B cell (primary cell): ENCODE results near the gene SLC35B2. TPM values are rescaled to one million over a fixed set of nuclear protein-coding genes. Genes with fewer than 3 reads are reported as not detected.

Experiments used
- ATAC-seq: fragments of 200-7000 bp; cut with Tn5 transposase; one replicate; pipeline ENCODE4 v1.10.0; 2021; ENCODE audit warnings: low read depth, mild to moderate bottlenecking, moderate number of reproducible peaks, moderate library complexity
- CTCF ChIA-PET: fragments of 350-600 bp; sonication (Branson Sonifier 250); formaldehyde crosslinking; loops from one replicate; lab custom pipeline; 2021; ENCODE audit warnings: antibody characterized with exemption, inconsistent platforms; lab: Charles Lee
- POLR2A ChIA-PET: fragments of 350-600 bp; sonication (Branson Sonifier 250); formaldehyde crosslinking; loops from one replicate; lab custom pipeline; 2021; ENCODE audit warnings: antibody characterized with exemption; lab: Charles Lee
- DNase-seq: peaks from one replicate; pipeline ENCODE4 v3.0.0; 2013
- H2AFZ ChIP-seq: 2 replicates; pipeline ENCODE4 v1.6.1; 2012; ENCODE audit warnings: mild to moderate bottlenecking, low read depth, low read length; ENCODE audit not compliant: insufficient read depth, poor library complexity, severe bottlenecking
- H3K27ac ChIP-seq, 2 donors: 1 replicate in 1 of 2; 2 replicates in 1 of 2; pipeline ENCODE4 v1.5.1; 2012 to 2013; ENCODE audit warnings: low read length in 2 of 2, mild to moderate bottlenecking in 2 of 2, moderate library complexity in 1 of 2
- H3K27me3 ChIP-seq, 4 experiments: fragments of 200-600 bp in 1 of 4; sonication (generic) in 1 of 4; replicated peaks in 1 of 4; 1 replicate in 2 of 4; 2 replicates in 2 of 4; pipeline versions ENCODE4 v1.6.1 to v1.7.0; 2013 to 2016; ENCODE audit warnings: low read length in 3 of 4, mild to moderate bottlenecking in 2 of 4, mixed read lengths in 1 of 4, moderate library complexity in 1 of 4; ENCODE audit not compliant: insufficient read depth in 4 of 4, control insufficient read depth in 3 of 4; ENCODE audit errors: control extremely low read depth in 1 of 4
- H3K36me3 ChIP-seq, 2 experiments: replicated peaks in 1 of 2; 1 replicate in 1 of 2; 2 replicates in 1 of 2; pipeline versions ENCODE4 v1.6.1 to v1.7.1; 2013; ENCODE audit warnings: low read length in 1 of 2; ENCODE audit not compliant: insufficient read depth in 2 of 2, control insufficient read depth in 1 of 2; ENCODE audit errors: control extremely low read depth in 1 of 2, extremely low read depth in 1 of 2
- H3K4me1 ChIP-seq, 2 donors: fragments of 200-600 bp in 1 of 2; sonication (generic) in 1 of 2; 1 replicate in 1 of 2; 2 replicates in 1 of 2; pipeline versions ENCODE4 v1.5.1 to v1.6.1; 2013 to 2017; ENCODE audit warnings: low read length in 2 of 2; ENCODE audit not compliant: control insufficient read depth in 2 of 2, insufficient read depth in 2 of 2
- H3K4me2 ChIP-seq: replicated peaks from 2 replicates; pipeline ENCODE3; 2012; ENCODE audit warnings: mild to moderate bottlenecking, low read depth, low read length; ENCODE audit not compliant: poor library complexity, severe bottlenecking
- H3K4me3 ChIP-seq, 5 experiments: fragments of 200-600 bp in 1 of 5; sonication (generic) in 1 of 5; 1 replicate in 3 of 5; 2 replicates in 2 of 5; pipeline versions ENCODE4 v1.5.1 to v1.7.0; 2011 to 2016; ENCODE audit warnings: low read length in 4 of 5, mild to moderate bottlenecking in 4 of 5, low read depth in 2 of 5, control low read depth in 1 of 5, moderate library complexity in 1 of 5; ENCODE audit not compliant: insufficient read depth in 1 of 5; ENCODE audit errors: control extremely low read depth in 1 of 5, extremely low read depth in 1 of 5
- H3K79me2 ChIP-seq: fragments of 200-600 bp; sonication (generic); one replicate; pipeline ENCODE4 v1.6.0; 2016; ENCODE audit warnings: low read length; ENCODE audit not compliant: control insufficient read depth, insufficient read depth
- H3K9ac ChIP-seq: fragments of 200-600 bp; sonication (generic); 2 replicates; pipeline ENCODE4 v1.6.1; 2017; ENCODE audit warnings: mild to moderate bottlenecking, low read length, moderate library complexity
- H3K9me3 ChIP-seq, 3 donors: one replicate each; pipeline versions ENCODE4 v1.6.1 to v1.7.1; 2013; ENCODE audit warnings: low read length in 2 of 3; ENCODE audit not compliant: control insufficient read depth in 2 of 3, insufficient read depth in 1 of 3; ENCODE audit errors: control extremely low read depth in 1 of 3
- H4K20me1 ChIP-seq: 2 replicates; pipeline ENCODE4 v1.6.0; 2012; ENCODE audit warnings: mild to moderate bottlenecking, low read length; ENCODE audit not compliant: insufficient read depth, control insufficient read depth, poor library complexity, severe bottlenecking
- H3K27ac Mint-ChIP-seq: one replicate; pipeline ENCODE4 v1.8.0; 2021; ENCODE audit warnings: mixed read lengths
- H3K27me3 Mint-ChIP-seq: one replicate; pipeline ENCODE4 v1.8.0; 2021; ENCODE audit warnings: mixed read lengths
- H3K4me1 Mint-ChIP-seq: one replicate; pipeline ENCODE4 v1.8.0; 2021; ENCODE audit warnings: mixed read lengths
- H3K4me3 Mint-ChIP-seq: one replicate; pipeline ENCODE4 v1.8.0; 2021; ENCODE audit warnings: mixed read lengths
- H3K9me3 Mint-ChIP-seq: one replicate; pipeline ENCODE4 v1.8.0; 2022; ENCODE audit warnings: mixed read lengths; ENCODE audit not compliant: insufficient read depth
- EZH2 ChIP-seq: IDR thresholded peaks from 2 replicates; pipeline ENCODE4 v1.6.1; 2012; ENCODE audit warnings: borderline replicate concordance, low read depth, mild to moderate bottlenecking, moderate library complexity, low read length; ENCODE audit not compliant: insufficient read depth, poor library complexity, severe bottlenecking
- whole genome bisulfite sequencing: methylation state at CpG from one replicate; pipeline ENCODE4 v1.1.5; 2013; ENCODE audit warnings: missing lambda C conversion rate; ENCODE audit not compliant: insufficient coverage; 5-methylcytosine and 5-hydroxymethylcytosine counted together
- intact Hi-C: fragments of 100-400 bp; cut with micrococcal nuclease; formaldehyde crosslinking; loops from one replicate; pipeline ENCODE4 v1.10.0; 2022
- polyA plus RNA-seq: library from polyadenylated mRNA; depleted of rRNA; stranded (reverse); fragments of >200 nt; gene quantifications from 2 replicates; pipeline ENCODE4 v1.2.3, GENCODE V29; 2012
- total RNA-seq, 2 donors: library from RNA; stranded (reverse); fragments of 120-200 nt in 1 of 2; gene quantifications; 1 replicate in 1 of 2; 2 replicates in 1 of 2; pipeline versions ENCODE4 v1.2.3 to v1.2.4, GENCODE V29; 2013 to 2022
- TF ChIP-seq, protein P1 (sequence below): fragments of 200-600 bp; IDR thresholded peaks from one replicate; pipeline ENCODE4 v1.8.0; 2022; ENCODE audit warnings: antibody characterized with exemption, mild to moderate bottlenecking

SLC35B2 gene
- total and polyA plus RNA-seq, 2 donors (not counting 1 experiment from before 2014, with no cell fraction given), result 30.0 to 35.2 TPM

DNA sequence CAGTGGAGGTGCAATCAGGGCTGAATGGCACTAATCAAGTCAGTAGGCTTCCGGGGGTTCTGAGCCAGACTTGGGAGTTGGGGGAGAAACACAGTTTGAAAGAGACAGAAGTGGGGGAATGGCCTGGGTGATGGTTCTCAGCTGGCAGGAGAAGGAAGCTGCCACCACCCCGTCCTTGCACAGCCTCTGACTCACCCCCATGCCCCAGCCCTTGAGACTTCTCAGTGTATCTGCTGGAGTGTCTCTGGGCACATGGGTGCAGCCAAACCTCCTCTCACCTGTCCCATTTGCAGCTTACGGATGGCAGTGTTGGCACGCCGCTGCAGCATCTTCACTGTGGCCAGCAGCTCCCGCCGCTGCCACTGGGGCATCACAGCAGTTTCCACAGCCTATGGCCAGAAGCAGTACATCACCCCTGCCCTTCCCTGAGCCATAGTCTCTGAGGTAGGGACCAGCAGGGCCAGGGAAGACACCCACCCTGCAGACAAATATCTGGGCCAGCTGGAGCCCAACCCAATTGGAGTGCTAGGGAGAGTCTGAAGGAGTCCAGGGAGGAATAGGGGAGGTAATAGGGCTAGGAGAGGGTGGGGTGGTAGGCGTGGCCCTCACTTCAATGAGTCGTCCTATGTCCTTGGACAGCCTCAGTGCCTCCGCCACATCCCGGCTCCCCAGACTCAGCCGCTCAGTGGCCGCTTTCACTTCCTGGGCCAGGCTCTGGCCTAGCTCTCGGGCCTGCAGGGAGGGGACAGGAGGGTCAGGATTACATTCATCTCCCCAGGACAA is 44.6 kb upstream of the SLC35B2 start:
- no peak overlapping the region for H3K4me3 Mint-ChIP-seq
- ATAC-seq, result no peak

More for the DNA sequence above, 44.6 kb upstream of the SLC35B2 start:
- Histone ChIP-seq H3K9ac (no peak overlapping the region), H3K9me3 (peaks cover 0 to 2% (median 0%) of the 10 kb centered on the region in 3 donors), H3K4me3 (no peak overlapping the region), H3K36me3 (peaks cover 0 to 55% of the 10 kb centered on the region in 2 experiments), H3K27ac (no peak overlapping the region), H3K4me1 (peaks cover 10 to 11% of the 10 kb centered on the region in 2 donors), H3K79me2 (no peaks in the 10 kb centered on the region), H3K27me3 (peaks cover 0 to 13% (median 4%) of the 10 kb centered on the region in 4 experiments), H2AFZ (no peak overlapping the region), H3K4me2 (no peak overlapping the region), H4K20me1 (peaks cover 6% of the 10 kb centered on the region)
- Mint-ChIP-seq H3K27me3 (peaks cover 2% of the 10 kb centered on the region), H3K9me3 (no peaks in the 10 kb centered on the region), H3K4me1 (peaks cover 3% of the 10 kb centered on the region), H3K27ac (no peak overlapping the region)
- no peak for TF ChIP-seq EZH2
- TF ChIP-seq, protein P1, sequence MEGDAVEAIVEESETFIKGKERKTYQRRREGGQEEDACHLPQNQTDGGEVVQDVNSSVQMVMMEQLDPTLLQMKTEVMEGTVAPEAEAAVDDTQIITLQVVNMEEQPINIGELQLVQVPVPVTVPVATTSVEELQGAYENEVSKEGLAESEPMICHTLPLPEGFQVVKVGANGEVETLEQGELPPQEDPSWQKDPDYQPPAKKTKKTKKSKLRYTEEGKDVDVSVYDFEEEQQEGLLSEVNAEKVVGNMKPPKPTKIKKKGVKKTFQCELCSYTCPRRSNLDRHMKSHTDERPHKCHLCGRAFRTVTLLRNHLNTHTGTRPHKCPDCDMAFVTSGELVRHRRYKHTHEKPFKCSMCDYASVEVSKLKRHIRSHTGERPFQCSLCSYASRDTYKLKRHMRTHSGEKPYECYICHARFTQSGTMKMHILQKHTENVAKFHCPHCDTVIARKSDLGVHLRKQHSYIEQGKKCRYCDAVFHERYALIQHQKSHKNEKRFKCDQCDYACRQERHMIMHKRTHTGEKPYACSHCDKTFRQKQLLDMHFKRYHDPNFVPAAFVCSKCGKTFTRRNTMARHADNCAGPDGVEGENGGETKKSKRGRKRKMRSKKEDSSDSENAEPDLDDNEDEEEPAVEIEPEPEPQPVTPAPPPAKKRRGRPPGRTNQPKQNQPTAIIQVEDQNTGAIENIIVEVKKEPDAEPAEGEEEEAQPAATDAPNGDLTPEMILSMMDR, result no peak
- CTCF ChIA-PET, result interaction anchor here (1.0 to 9.6 kb wide), 2 partner anchors 11 to 34 kb away, joined by 3 to 107 read pairs; partner anchors contain the start of genes AARS2 and TMEM151B
- WGBS, result 96% methylated on average over 14 of the region's 14 CpGs
- DNase-seq, result no peak
- intact Hi-C loops, result no loop called here
- POLR2A ChIA-PET, result no interaction called here
